HepG2 (cell line): ENCODE data around the gene MCM3. TPM values are rescaled to one million over a fixed set of nuclear protein-coding genes. Genes with fewer than 3 reads are reported as not detected.

Source experiments
- CCAR2 ChIP-seq: fragments of 200-400 bp; formaldehyde crosslinking; optimal IDR thresholded peaks from 2 replicates; pipeline ENCODE3; 2018; ENCODE audit warnings: low read depth, mild to moderate bottlenecking, low read length, moderate library complexity
- DBP ChIP-seq: sonication (generic); formaldehyde crosslinking; IDR thresholded peaks from 2 replicates; pipeline ENCODE4 v1.4.0; 2020; ENCODE audit warnings: missing genetic modification reagents; ENCODE audit errors: not compliant biosample characterization
- GLMP ChIP-seq: sonication (generic); formaldehyde crosslinking; IDR thresholded peaks from 2 replicates; pipeline ENCODE4 v1.9.0; 2021; ENCODE audit warnings: missing genetic modification reagents, mild to moderate bottlenecking, borderline replicate concordance
- GPN1 ChIP-seq: sonication (generic); formaldehyde crosslinking; IDR thresholded peaks from 2 replicates; pipeline ENCODE4 v1.5.1; 2020; ENCODE audit warnings: missing genetic modification reagents, borderline replicate concordance
- HHEX ChIP-seq: IDR thresholded peaks from 2 replicates; pipeline ENCODE4 v1.6.1; 2016; ENCODE audit warnings: control low read depth
- KDM5A ChIP-seq: fragments of 200-600 bp; sonication (generic); IDR thresholded peaks from 2 replicates; pipeline ENCODE4 v1.7.0; 2018; ENCODE audit warnings: antibody characterized with exemption, mild to moderate bottlenecking, low read length, borderline replicate concordance
- MXD1 ChIP-seq: sonication (generic); formaldehyde crosslinking; IDR thresholded peaks from 2 replicates; pipeline ENCODE4 v1.4.0; 2020; ENCODE audit warnings: mild to moderate bottlenecking, missing genetic modification reagents
- NONO ChIP-seq, 2 experiments: fragments of 450-650 bp in 1 of 2; sonication (generic) in 1 of 2; formaldehyde crosslinking in 1 of 2; IDR thresholded peaks in 1 of 2; conservative IDR thresholded peaks in 1 of 2; 2 replicates each; pipeline versions ENCODE4 v1.6.1 to v1.8.0; 2017 to 2022; ENCODE audit warnings: mild to moderate bottlenecking in 1 of 2, missing genetic modification reagents in 1 of 2, moderate library complexity in 1 of 2
- POLR2G ChIP-seq: fragments of 200-400 bp; formaldehyde crosslinking; IDR thresholded peaks from 2 replicates; pipeline ENCODE4 v1.6.1; 2018; ENCODE audit warnings: mild to moderate bottlenecking, low read depth, low read length, moderate library complexity
- RBAK ChIP-seq: sonication (generic); formaldehyde crosslinking; IDR thresholded peaks from 2 replicates; pipeline ENCODE4 v1.5.1; 2020; ENCODE audit warnings: mild to moderate bottlenecking, missing genetic modification reagents
- REXO4 ChIP-seq: sonication (generic); formaldehyde crosslinking; IDR thresholded peaks from 2 replicates; pipeline ENCODE4 v1.8.0; 2022; ENCODE audit warnings: missing genetic modification reagents, mild to moderate bottlenecking, borderline replicate concordance
- SAP130 ChIP-seq: IDR thresholded peaks from 2 replicates; pipeline ENCODE4 v1.6.1; 2016; ENCODE audit warnings: low read depth
- SIN3B ChIP-seq: fragments of 150-350 bp; IDR thresholded peaks from 2 replicates; pipeline ENCODE4 v1.6.1; 2014; ENCODE audit warnings: low read length
- STAT5B ChIP-seq: sonication (generic); formaldehyde crosslinking; IDR thresholded peaks from 2 replicates; pipeline ENCODE4 v1.4.0; 2020; ENCODE audit warnings: missing genetic modification reagents
- TAF1 ChIP-seq: sonication (generic); formaldehyde crosslinking; IDR thresholded peaks from 2 replicates; pipeline ENCODE4 v1.4.0; 2020; ENCODE audit warnings: missing genetic modification reagents
- ZFX ChIP-seq: sonication (generic); formaldehyde crosslinking; IDR thresholded peaks from 2 replicates; pipeline ENCODE4 v1.4.0; 2020; ENCODE audit warnings: mild to moderate bottlenecking, low read depth, missing genetic modification reagents, moderate library complexity
- ZHX1 ChIP-seq: sonication (generic); formaldehyde crosslinking; IDR thresholded peaks from 2 replicates; pipeline ENCODE4 v1.8.1; 2022; ENCODE audit warnings: low read depth, mild to moderate bottlenecking, missing genetic modification reagents
- ZNF136 ChIP-seq: sonication (generic); formaldehyde crosslinking; IDR thresholded peaks from 2 replicates; pipeline ENCODE4 v1.8.1; 2022; ENCODE audit warnings: low read depth, mild to moderate bottlenecking, moderate library complexity, missing genetic modification reagents
- ZNF24 ChIP-seq: fragments of 450-650 bp; IDR thresholded peaks from 2 replicates; pipeline ENCODE4 v1.6.1; 2017; ENCODE audit warnings: antibody characterized with exemption, mild to moderate bottlenecking
- ZNF354B ChIP-seq: sonication (generic); formaldehyde crosslinking; IDR thresholded peaks from 2 replicates; pipeline ENCODE4 v1.8.0; 2022; ENCODE audit warnings: mild to moderate bottlenecking, missing genetic modification reagents
- ZNF552 ChIP-seq: sonication (generic); formaldehyde crosslinking; IDR thresholded peaks from 2 replicates; pipeline ENCODE4 v1.9.0; 2022; ENCODE audit warnings: missing genetic modification reagents, mild to moderate bottlenecking, borderline replicate concordance
- ZNF776 ChIP-seq: sonication (generic); formaldehyde crosslinking; IDR thresholded peaks from 2 replicates; pipeline ENCODE4 v1.4.0; 2020; ENCODE audit warnings: mild to moderate bottlenecking, missing genetic modification reagents
- ZNF841 ChIP-seq: sonication (generic); formaldehyde crosslinking; IDR thresholded peaks from 2 replicates; pipeline ENCODE4 v1.8.1; 2023; ENCODE audit warnings: missing genetic modification reagents, borderline replicate concordance
- polyA plus RNA-seq, 8 experiments: library from polyadenylated mRNA; depleted of rRNA in 3 of 8; stranded (reverse) in 7 of 8; unstranded in 1 of 8; fragments of >200 nt; fragmentation: Illumina TruSeq in 4 of 8; extraction: Trizol in 4 of 8; gene quantifications; 2 replicates each; pipeline versions ENCODE4 v1.2.1 to v1.2.3, GENCODE V29; 2011 to 2016; ENCODE audit warnings: low read depth in 4 of 8, missing spikeins in 1 of 8, mixed read lengths in 1 of 8; ENCODE audit not compliant: insufficient read depth in 1 of 8
- total RNA-seq, 5 experiments: library from RNA; depleted of rRNA; stranded (reverse); fragments of >200 nt; fragmentation: Illumina TruSeq; extraction: Trizol; gene quantifications; 2 replicates each; pipeline ENCODE4 v1.2.3, GENCODE V29; 2016; ENCODE audit warnings: low read depth in 1 of 5

The MCM3 gene
- total and polyA plus RNA-seq, 2 of the 13 experiments (the other 11 are each of a cell fraction or from before 2014, with no cell fraction given), result 164 to 288 TPM

- TF ChIP-seq ZHX1 (peak; percentile 60; the same call in 1 of the 2 replicates), ZNF136 (CRISPR knock-in tag) (peak; percentile 37; the same call in 1 of the 2 replicates), NONO (IDR thresholded peaks at IDR 0.05) (no peak), NONO (CRISPR knock-in tag; conservative IDR thresholded peaks at IDR 0.05) (no peak; the same call in 1 of the 2 replicates), RBAK (CRISPR knock-in tag) (no peak), GLMP (CRISPR knock-in tag) (no peak), CCAR2 (no peak), SAP130 (CRISPR knock-in tag) (peak; percentile 82), ZNF24 (no peak), TAF1 (peak; percentile 48; the same call in 1 of the 2 replicates), ZNF776 (CRISPR knock-in tag) (no peak), KDM5A (no peak), SIN3B (no peak), STAT5B (no peak), ZNF354B (peak; percentile 48; the same call in 1 of the 2 replicates), ZNF841 (no peak), MXD1 (no peak), GPN1 (CRISPR knock-in tag) (no peak), REXO4 (no peak), ZFX (CRISPR knock-in tag) (peak; percentile 88), HHEX (CRISPR knock-in tag) (no peak), ZNF552 (peak; percentile 15; the same call in 1 of the 2 replicates), DBP (CRISPR knock-in tag) (no peak), POLR2G (peak; percentile 70)
Observed at GRCh38 chr6:52325695-52326471, 41.3 kb upstream of the MCM3 start (continued).
